DMS53 treated with DMSO at 0.1 percent for 48 hours (cell line): ENCODE measurements around the gene TSPAN9.

Experiments
- DNase-seq: peaks from one replicate; lab custom pipeline; 2025; ENCODE audit not compliant: unreplicated experiment; lab: John Stamatoyannopoulos, UW

Gene TSPAN9

DNA sequence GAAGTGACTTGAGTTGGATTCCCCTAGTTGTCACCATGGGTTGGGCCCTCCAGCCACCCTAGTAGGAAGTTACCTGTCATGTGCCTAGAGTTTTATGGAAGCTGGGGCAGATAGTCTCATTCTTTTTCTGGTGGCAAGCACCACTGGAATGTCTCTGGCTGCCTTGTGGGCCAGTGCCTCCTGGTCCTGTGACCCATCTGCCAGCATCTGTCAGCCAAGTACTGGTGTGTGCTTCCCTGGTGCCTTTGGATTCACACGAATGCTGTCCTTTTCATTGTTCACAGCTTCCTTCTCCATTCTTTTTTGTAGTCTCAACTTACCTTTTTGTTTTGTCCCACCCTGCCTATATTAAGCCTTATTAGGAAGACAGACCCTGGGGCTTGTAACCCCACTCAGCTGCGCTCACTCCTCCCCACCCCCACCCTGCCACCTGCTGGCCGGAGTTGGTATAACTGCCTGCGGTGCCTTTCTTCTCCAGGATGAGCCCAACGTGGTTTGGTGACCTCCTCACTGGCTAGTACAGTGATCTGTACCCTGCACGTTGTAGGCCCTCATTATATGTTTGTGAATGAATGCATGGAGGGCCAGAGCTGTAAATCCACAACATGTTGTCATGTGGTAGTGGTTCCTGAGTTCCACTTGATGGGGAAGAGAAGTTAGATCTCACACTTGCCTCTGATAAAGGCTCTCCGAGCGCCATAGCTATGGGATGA, 125.7 kb downstream of the TSPAN9 start:
- peak; percentile 40 for DNase-seq

DNA sequence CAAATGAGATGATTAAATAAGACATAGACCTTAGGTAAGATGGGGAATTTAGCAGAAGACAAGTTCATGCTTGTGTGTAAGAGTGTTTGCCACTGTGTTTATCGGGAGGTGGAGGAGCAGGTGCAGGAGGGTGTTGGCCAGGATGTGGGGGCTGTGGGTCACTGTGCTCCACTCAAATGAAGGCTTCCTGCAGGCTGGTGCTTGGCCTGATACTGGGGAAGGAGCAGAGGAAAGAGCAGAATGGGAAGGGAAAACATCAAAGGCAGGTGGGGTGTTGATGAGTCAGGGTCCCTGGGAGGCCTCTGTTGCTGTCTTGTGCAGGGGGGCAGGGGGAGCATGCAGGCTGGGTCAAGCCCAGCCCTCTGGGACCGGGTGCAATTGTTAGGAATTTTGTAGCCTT, 126.5 kb downstream of the TSPAN9 start:
- no peak for DNase-seq

DNA sequence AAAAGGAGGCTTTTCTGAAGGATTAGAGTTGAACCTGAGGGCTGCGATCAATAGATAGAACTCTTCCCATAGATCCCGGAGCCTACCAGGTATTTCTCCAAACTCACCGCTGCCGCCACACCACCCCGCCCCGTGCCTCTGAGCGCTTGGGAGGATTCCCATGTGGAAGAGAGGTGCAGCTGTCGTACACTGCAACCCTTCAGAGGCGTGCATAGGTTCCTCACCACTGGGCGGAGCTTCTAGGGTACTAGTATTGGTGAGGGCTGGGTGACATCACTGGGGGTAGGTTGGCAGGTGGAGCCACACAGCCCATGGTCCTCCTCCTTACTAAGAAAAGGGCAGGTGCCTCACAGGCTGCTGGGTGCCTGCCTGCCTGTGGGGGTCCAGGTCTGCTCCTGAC, 127.0 kb downstream of the TSPAN9 start:
- no peak for DNase-seq

DNA sequence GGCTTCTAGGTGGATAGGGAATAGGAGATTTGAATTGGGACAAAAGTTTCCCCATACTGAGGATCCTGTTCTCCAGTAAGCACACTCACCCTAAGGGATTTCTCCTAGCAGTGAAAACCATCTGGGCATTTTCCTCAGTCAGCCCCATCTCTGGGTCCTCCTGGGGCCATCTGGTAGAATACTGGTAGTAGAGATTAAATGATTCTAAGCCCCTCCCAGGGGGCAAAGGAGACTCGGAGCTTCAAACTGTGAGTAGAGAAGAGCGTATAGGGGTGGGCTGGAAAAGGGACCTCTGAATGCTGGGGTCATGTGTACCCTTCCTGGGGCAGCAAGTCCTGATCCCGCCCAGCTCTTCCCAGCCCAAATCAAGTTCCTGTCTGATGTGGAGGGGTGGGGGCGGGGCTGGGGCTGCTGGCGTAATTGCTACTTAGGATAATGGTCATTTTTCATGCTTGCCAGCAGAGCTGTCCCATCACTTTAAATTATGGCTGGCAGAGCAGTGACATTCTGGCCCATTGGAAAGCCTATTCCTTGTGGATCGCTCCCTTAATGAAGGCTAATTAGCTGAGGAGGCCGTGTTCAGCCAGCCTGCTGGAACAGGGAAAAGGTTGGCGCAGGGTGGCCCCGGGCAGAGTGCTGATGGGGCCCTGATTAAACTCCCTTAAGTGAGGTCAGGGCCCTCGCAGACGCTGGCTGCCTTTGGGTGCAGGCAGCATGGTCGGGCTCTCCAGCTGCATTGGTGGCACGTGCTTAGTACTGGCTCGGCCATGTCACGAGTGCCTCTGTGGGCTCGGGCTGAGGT, 127.8 kb downstream of the TSPAN9 start:
- no peak for DNase-seq

DNA sequence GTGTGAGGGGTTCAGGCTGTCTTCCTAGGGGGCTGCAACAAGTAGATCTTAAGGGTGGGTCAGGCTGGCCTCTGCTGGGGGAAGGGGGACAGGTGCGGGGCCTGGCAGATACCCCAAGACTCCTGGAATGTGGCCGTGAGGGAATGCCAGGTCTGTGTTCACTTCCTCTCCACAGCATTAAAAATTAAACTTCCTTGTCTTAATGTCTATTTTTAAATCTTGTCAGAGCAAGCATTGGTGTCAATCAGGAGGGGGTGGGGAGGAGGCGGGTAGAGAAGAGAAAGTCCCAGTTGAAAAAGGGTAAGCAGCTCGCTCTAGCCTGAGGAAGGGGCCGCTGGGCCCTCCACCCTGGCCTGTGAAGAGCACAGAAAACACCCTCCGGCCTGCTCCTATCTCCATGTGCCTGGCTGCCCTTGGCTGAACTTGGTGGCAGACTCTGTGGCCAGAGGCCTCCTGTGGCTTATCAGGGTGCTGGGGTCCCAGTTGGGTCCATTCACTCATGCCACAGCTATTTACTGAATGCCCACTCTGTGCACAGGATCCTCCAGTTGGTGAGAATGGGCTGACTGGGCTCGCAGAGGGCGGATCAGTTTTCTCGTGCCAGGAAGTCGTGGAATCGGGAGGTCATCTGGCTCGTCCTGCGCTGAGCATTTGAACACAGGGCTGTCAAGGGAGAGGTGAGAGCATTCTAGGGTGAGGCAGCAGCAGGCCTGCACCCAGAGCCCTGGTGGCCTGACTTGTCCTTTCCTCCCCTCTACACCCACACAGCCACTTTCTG, 128.8 kb downstream of the TSPAN9 start:
- no peak for DNase-seq

DNA sequence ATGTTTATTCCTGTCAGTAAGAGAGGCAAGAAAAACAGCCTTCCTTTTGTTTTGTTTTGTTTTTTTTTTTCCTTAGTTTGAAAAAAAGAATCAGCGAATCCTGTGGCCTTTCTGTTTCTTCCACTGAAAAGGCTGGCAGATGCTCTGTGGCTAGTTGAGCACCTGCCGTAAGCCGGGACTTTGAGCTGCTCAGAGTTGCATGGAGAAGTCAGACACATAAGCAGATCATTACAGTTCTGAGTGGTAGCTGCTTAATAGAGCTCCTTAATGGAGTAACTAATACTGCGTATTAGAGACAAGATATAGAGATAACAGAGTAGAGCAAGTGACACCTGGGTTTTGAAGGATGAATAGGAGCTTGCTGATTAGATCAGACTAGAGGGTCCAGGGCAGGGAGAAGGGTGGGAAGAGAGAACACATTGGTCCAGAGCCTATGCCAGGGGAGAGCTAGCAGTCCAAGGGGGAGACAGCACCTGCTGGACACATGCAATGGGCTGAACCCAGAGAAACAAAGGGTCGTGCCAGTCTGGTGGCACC, 129.4 kb downstream of the TSPAN9 start:
- no peak for DNase-seq

DNA sequence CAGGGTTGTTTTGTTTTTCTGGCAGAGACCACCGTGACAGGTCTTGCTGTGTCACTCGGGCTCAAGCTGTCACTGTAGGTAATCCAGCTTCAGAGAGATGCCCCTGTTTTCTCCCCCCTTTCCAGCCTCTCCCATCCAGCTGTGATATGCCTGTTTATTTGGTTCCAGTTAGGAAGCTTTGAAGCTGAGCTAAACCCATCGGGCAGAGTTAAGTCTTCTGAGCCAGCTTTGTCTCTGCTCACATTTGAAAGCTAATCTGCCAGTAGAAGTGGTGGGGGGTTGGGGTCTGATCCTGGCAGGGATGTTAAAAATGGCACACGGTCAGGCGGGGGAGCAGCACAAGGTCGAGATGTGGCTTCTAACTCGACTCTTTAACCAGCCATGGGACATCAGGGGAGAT, 130.0 kb downstream of the TSPAN9 start:
- DNase-seq = no peak

DNA sequence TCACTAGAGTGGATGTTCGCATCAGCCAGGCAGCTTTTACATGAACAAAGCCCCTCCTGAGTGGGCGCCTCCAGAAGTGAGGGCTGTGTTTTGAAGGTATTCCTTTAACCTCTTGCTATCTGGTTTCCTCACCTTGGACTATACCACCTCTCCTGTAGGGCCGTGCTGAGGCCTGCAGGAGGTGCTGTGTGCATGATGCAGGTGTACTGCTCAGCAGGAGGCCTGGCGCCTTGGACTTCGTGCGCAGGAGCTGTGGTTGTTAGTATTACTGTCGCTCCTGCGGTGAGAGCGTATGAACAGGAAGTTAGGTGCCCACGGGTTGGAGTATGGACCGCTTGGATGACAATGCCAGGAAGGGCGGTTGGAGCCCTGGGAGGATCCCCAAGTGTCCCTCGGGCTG, 130.7 kb downstream of the TSPAN9 start:
- no peak for DNase-seq

DNA sequence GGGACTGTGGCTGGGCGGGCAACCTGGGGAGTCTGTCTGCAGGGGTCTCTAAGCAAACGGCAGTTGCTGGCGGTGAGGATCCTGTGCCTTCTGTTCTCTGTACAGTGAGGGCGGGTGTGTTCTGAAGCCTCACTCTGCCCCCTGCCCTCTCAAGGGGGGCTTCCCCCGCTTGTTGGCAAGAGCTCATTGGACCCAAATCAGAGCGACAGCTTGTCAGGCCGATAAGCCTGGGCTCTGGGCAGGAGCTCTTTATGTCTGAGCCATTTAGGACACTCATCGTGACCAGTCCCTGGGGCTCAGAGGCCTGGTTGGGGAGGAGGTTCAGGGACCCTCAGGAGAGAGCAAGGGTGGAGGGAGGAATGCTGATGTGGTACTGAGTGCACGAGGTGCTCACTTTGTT, 136.0 kb downstream of the TSPAN9 start:
- DNase-seq = no peak

DNA sequence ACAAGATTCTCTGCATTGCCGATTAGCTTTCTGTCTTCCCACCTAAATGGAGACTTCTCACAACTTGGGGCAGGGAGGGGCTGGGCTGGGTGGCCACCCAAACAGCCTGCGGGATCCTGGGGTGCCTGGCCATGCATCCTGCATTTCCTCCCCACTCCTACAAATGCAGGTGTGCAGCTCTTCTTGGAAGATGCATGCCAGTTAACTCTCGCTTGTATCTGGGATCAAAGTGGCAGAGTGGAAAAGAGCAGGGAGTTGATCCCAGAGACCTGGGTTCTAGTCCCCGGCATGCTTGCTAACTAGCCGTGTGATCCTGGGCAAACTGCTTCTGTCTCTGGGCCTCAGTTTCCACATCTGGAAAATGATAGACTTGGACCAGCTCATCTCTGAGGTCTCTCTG, 136.6 kb downstream of the TSPAN9 start:
- no peak for DNase-seq

DNA sequence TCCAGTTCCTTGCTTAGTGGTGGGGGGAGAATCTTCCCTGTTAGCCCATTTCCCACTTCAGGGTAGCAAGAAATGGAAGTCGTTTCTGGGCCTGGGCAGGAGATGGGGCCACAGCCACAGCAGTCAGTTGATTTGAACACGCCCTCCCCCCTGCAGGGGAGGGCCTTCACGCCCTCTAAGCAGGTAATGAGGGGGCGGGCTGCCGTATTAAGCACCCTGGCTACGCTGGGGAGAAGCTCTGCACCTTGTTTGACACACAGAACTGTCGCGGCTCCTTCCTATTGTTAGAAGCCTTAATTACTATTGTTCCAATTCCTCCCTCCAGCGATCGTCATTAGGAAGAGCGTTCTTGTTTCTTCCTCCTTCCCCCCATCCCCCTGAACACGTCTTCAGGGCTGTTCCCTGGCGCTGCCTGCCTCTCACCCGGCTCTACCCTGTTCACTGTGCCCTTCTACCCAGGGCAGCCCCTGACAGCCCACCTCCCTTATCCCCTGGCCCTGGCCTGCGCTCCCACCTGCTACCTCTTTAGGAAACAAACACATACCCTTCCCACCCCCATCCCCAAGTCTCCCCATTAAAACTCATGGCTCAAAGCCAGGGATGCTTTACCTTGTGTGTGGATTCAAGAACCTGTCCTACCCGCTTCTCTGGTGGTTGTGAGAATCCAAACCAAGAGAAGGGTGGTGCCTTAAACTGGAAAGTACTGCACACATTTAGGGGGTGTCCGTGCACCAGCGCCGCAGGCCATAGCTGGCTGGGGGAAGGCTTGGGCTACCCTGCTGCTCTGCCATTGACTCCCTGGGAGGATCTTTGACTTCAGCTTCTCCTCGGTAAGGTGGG, 137.6 kb downstream of the TSPAN9 start:
- no peak for DNase-seq

DNA sequence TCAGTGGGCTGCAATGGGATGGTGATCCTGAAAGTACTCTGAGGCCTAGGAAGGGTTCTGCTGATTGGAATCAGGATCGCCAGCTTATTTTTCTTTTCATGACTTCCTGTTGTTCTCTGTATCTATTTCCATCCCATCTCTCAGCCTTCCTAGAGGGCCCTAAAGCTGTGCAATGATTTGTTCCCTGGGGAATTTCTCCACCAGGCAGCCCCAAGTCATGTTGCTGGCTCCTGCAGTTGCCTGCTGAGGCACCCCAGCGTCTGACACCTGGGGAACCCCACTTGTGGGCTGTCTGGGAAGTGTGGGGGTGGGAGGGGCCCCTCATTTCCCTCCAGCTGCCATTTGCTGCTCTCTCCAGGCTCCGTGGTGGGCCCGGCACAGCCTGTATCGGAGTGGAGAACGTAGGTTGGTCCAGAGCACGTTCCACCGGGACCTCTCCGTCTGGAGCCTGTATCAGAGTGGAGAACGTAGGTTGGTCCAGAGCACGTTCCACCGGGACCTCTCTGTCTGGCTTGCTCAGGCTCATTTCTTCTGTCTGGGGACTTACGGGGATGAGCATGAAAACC, 138.3 kb downstream of the TSPAN9 start:
- no peak for DNase-seq

DNA sequence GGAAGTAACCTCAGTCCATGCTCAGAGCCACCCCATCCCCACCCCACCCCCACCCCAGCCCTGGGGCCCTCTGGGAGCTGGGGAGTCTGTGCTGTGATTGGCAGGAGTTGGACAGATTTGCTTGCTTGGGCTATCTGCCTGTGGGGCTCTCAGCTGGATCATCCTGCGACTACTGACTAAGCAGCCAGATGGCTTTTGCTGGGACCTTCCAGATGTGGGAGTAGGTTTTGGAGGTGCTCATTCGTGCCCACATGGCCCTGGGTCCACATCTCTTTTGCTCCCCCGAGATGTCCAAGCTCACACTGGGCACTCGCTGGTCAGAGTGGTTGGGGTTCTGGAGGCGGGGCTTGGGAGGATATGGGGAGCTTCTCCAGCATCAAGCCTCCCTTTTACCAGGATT, 138.9 kb downstream of the TSPAN9 start:
- no peak for DNase-seq

DNA sequence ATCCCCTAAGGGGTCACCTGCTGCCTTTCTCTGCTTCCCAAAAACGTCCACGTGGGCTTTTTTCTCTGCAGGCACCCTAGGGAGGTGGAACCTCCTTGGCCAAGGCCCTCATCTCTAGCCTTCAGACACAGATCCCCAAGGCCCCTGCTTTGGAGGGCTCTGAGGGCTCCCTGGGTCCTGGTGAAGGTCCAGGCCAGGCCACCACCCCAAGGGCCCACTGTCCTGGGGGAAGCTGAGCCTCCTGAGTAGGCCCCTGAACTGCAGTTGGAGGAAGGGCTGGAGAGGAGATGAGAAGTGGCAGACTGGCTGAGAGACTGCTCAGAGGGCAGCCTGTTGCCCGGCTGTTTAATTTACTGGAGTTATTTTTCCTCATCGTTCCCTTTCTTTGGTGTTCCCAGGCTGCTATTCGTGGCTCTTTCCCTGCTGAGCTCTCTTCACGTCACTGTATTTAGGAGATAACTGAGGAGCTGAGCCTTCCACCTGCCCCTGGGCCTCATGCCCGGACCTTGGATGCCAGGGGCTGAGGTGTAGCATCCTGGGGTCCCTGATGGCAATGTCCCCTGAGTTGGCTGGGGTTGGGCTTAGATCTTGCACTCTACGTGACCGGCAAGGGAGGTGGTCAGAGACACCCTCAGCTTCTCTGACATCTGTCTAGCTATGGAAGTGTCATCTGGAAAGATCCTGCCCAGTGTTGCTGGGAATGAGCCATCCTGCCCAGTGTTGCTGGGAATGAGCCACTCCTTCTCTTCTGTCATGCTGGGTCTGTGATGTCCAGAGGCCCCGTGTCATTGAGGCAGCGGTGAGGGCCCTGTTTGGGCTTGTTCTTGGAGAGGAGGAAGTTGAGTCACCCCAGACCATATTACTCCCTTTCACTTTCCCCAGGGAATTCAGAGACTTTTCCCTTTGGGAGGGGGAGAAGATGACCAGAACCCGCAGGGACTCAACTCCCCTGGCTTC, 139.8 kb downstream of the TSPAN9 start:
- DNase-seq = no peak

DNA sequence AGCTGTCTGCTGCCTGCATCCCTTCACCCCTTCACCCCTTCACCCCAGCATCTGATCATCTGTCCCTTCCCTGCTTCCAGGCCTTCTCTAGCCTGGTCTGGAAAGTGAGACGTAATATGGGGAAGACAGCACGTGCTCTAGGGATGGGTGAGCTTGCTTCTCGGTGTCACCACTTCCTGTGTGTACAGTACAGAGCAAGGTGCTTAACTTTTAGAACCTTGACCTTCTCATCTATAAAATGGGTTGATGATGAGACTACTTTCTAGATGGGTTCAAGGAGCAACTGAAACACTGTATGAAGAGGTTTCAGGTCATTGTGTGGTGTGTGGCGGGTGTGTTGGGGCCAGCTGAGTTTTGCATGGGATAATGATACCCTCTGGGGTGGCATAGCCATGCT, 140.5 kb downstream of the TSPAN9 start:
- no peak for DNase-seq

DNA sequence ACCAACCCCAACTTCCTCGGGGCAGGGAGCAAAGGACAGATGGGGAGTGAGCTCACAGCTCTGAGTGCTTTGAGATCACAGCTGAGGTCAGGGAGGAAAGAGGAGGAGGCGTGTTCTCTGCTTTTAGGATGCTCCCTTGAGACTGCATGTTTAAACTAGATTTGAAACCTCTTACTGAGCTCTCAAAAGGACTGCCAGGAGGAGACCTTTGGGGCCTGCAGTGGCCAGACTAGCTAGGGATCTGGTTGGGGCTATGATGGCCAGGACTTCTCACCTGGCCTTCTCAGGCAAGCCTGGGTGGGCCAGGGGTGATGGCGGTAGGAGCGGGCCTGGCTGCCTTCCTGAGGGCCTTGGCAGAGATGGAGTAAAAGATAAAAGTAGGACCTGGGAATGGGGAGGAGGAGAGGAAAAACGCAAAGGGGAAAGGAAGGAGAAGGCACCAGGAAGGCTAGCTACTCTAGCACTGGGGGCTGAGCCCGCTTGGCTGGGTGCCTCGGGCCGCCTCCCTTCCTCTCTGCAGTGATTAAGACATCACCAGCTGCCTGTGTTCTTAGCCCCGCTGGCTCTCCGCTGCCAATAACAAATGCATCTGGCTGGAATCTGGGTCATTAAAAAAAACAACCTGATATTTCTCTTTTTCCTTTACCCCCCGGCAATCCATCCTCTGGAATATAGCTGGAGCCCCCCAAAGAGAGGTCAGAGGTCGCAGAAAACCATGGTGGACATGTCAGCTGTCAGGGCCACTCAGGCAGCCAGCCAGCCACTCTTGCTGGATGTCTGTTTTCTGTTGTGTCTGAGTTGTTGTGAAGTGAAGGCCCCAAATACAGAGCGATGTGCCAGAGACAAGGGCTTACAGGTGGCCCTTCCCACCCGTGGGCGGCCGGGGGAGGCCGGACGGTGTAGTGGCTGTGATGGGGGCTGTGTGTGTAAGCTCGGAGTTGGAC, 141.3 kb downstream of the TSPAN9 start:
- DNase-seq = no peak

DNA sequence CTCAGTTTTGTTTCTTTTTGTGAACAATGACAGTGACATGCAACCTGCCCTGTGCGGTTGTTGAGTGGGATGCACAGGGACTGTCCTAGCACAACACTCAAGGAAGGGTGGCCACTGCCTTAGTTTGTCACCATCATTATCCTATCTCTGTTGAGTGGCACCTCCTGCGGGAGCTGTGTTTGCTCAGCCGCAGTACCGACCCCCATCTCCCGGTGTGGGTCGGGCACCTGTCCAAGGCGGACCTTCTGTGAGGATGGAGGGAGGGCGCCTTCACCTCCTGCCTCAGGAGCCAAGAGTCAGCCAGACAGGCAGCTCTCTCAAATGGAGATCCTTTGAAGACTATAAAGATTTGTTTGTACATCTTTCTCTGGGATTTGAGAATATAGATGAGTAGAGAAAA, 142.1 kb downstream of the TSPAN9 start:
- no peak for DNase-seq
